ENCODE results near the gene MTMR6.

MTMR6 gene

GRCh38 chr13:25280396-25280795 lies 6.9 kb downstream of the MTMR6 start:
- FAIRE-seq, result no peak
- DNase-seq (ENCODE audit: low spot score), result no peak

- peak; percentile 50 for DNase-seq (ENCODE audit: low spot score)
- peak; percentile 52 for FAIRE-seq
These were observed 10.5 kb downstream of the MTMR6 start for GRCh38 chr13:25276748-25277147.

- FAIRE-seq, result no peak
These were observed 18.7 kb downstream of the MTMR6 start for GRCh38 chr13:25268561-25268960.

GRCh38 chr13:25267715-25268114 lies 19.6 kb downstream of the MTMR6 start:
- DNase-seq (ENCODE audit: low spot score) (no peak), FAIRE-seq (no peak)

More at GRCh38 chr13:25268561-25268960, 18.7 kb downstream of the MTMR6 start:
- DNase-seq (ENCODE audit: low spot score), result no peak

- FAIRE-seq (no peak), DNase-seq (ENCODE audit: low spot score) (no peak)
These were observed 20.6 kb downstream of the MTMR6 start for GRCh38 chr13:25266706-25267105.

- no peak for DNase-seq (ENCODE audit: low spot score)
These were observed 25.0 kb downstream of the MTMR6 start for GRCh38 chr13:25262261-25262660.

GRCh38 chr13:25253702-25254101 lies 33.6 kb downstream of the MTMR6 start:
- peak; percentile 56 for DNase-seq (ENCODE audit: low spot score)
- peak; percentile 91 for FAIRE-seq

More at GRCh38 chr13:25262261-25262660, 25.0 kb downstream of the MTMR6 start:
- FAIRE-seq, result no peak

- DNase-seq (ENCODE audit: low spot score) (no peak), FAIRE-seq (no peak)
These were observed 34.5 kb downstream of the MTMR6 start for GRCh38 chr13:25252752-25253151.

GRCh38 chr13:25252225-25252624 lies 35.1 kb downstream of the MTMR6 start:
- FAIRE-seq, result no peak
- no peak for DNase-seq (ENCODE audit: low spot score)

GRCh38 chr13:25249001-25249543 lies 38.2 kb downstream of the MTMR6 start:
- FAIRE-seq (peak; percentile 63), DNase-seq (ENCODE audit: low spot score) (peak; percentile 13)

GRCh38 chr13:25248071-25248470 lies 39.2 kb downstream of the MTMR6 start:
- FAIRE-seq (no peak), DNase-seq (ENCODE audit: low spot score) (no peak)

- FAIRE-seq, result peak; percentile 87
- peak; percentile 8 for DNase-seq (ENCODE audit: low spot score)
These were observed 39.9 kb downstream of the MTMR6 start for GRCh38 chr13:25247360-25247759.

GRCh38 chr13:25244123-25244522 lies 43.2 kb downstream of the MTMR6 start:
- FAIRE-seq, result no peak
- no peak for DNase-seq (ENCODE audit: low spot score)

- DNase-seq (ENCODE audit: low spot score) (no peak), FAIRE-seq (no peak)
These were observed 44.3 kb downstream of the MTMR6 start for GRCh38 chr13:25242956-25243355.

GRCh38 chr13:25241007-25241406 lies 46.3 kb downstream of the MTMR6 start:
- FAIRE-seq (no peak), DNase-seq (ENCODE audit: low spot score) (no peak)

GRCh38 chr13:25237083-25237482 lies 50.2 kb downstream of the MTMR6 start:
- FAIRE-seq, result no peak

GRCh38 chr13:25233861-25234260 lies 53.4 kb downstream of the MTMR6 start:
- no peak for DNase-seq (ENCODE audit: low spot score)
- FAIRE-seq, result no peak

More at GRCh38 chr13:25237083-25237482, 50.2 kb downstream of the MTMR6 start:
- DNase-seq (ENCODE audit: low spot score), result no peak

GRCh38 chr13:25232937-25233515 lies 54.3 kb downstream of the MTMR6 start:
- FAIRE-seq (peak; percentile 58), DNase-seq (ENCODE audit: low spot score) (peak; percentile 20)

GRCh38 chr13:25231517-25231916 lies 55.8 kb downstream of the MTMR6 start:
- no peak for DNase-seq (ENCODE audit: low spot score)

GRCh38 chr13:25227690-25228089 lies 59.6 kb downstream of the MTMR6 start:
- FAIRE-seq (no peak), DNase-seq (ENCODE audit: low spot score) (no peak)

More at GRCh38 chr13:25231517-25231916, 55.8 kb downstream of the MTMR6 start:
- FAIRE-seq, result no peak

GRCh38 chr13:25225970-25226369 lies 61.3 kb downstream of the MTMR6 start:
- FAIRE-seq (no peak), DNase-seq (ENCODE audit: low spot score) (no peak)

- no peak for DNase-seq (ENCODE audit: low spot score)
- no peak for FAIRE-seq
These were observed 63.1 kb downstream of the MTMR6 start for GRCh38 chr13:25224151-25224550.

- FAIRE-seq (no peak), DNase-seq (ENCODE audit: low spot score) (no peak)
These were observed 64.5 kb downstream of the MTMR6 start for GRCh38 chr13:25222740-25223139.
